Mucosa of descending colon (tissue), 3 donors: ENCODE data around the gene ATP6AP1. TPM values are rescaled to one million over a fixed set of nuclear protein-coding genes. Genes with fewer than 3 reads are reported as not detected.

Experiments
- ATAC-seq: fragments of 200-7000 bp; cut with Tn5 transposase; one replicate; pipeline ENCODE4 v1.9.1; 2020; ENCODE audit warnings: mild to moderate bottlenecking, moderate library complexity
- DNase-seq, 3 donors: peaks; one replicate each; pipeline ENCODE4 v3.0.0-alpha.2; 2020
- H3K36me3 ChIP-seq: fragments of 200-600 bp; one replicate; pipeline ENCODE4 v1.8.0; 2021; ENCODE audit warnings: low read depth, mild to moderate bottlenecking
- H3K4me1 ChIP-seq: fragments of 200-600 bp; one replicate; pipeline ENCODE4 v1.8.0; 2021; ENCODE audit warnings: low read depth, mild to moderate bottlenecking
- H3K4me3 ChIP-seq: fragments of 200-600 bp; one replicate; pipeline ENCODE4 v1.8.0; 2021; ENCODE audit warnings: mild to moderate bottlenecking
- H3K9me3 ChIP-seq: fragments of 200-600 bp; one replicate; pipeline ENCODE4 v1.8.0; 2021; ENCODE audit warnings: mild to moderate bottlenecking
- intact Hi-C, 2 donors: fragments of 100-400 bp; cut with DNase I in 1 of 2; cut with micrococcal nuclease in 1 of 2; formaldehyde crosslinking; loops; one replicate each; pipeline versions ENCODE4 v1.11.0 to v1.11.1; 2022; cut with DNase I, micrococcal nuclease
- total RNA-seq, 3 donors: library from RNA; stranded (reverse); fragmentation: NEBNext Ultra II Directional in 2 of 3; extraction: Animal tissue kit (Norgen Biotek cat#: 25700) in 2 of 3; gene quantifications; one replicate each; pipeline versions ENCODE4 v1.2.1 to v1.2.4, GENCODE V29; 2021 to 2023
- TF ChIP-seq, protein P1 (sequence below): fragments of 200-600 bp; IDR thresholded peaks from one replicate; pipeline ENCODE4 v1.8.0; 2022; ENCODE audit warnings: antibody characterized with exemption, mild to moderate bottlenecking
- donor health status: DM: no; HTN: no; CAD: no; lungs with moderate emphysema.
- donor health status: DM: no; HTN: no; CAD: no.
- donor health status: DM: no; HTN: yes; CAD: no.

The ATP6AP1 gene
- total RNA-seq, 3 donors from 2014 or later = 78.1 to 95.8 (median 95.2) TPM

DNA sequence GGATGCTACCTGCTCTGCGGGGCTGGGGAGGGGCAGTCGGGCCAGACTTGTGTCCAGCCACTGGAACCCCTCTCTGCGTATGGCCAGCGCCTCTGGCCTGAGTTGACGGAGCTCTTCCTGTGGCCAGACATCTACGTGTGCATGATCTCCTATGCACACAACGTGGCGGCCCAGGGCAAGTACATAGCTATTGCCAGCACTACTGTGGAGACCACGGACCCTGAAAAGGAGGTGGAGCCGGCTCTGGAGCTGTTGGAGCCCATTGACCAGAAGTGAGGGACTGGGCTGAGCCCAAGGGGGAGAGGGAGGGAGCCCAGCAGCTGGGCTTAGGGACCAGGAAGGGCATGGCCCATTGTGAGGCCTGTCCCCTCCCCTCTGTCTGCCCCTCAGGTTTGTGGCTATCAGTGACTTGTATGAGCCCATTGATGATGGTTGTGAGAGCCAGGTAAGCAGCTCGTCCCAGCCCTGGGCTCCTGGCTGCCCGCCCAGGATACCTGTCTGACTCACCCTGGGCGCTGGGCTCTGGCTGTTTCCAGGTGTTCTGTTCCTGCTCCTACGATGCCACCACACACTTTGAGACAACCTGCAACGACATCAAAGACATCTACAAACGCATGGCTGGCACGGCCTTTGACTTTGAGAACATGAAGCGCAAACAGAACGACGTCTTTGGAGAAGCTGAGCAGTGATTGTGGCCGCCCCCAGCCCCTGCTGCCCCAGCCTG is 13.7 kb downstream of the ATP6AP1 start:
- Histone ChIP-seq H3K4me1 (peaks cover 6% of the 10 kb centered on the region), H3K9me3 (no peaks in the 10 kb centered on the region), H3K36me3 (no peaks in the 10 kb centered on the region), H3K4me3 (no peak overlapping the region)
- no peak for DNase-seq
- ATAC-seq = no peak
- intact Hi-C loops = no loop called here
- TF ChIP-seq, protein P1, sequence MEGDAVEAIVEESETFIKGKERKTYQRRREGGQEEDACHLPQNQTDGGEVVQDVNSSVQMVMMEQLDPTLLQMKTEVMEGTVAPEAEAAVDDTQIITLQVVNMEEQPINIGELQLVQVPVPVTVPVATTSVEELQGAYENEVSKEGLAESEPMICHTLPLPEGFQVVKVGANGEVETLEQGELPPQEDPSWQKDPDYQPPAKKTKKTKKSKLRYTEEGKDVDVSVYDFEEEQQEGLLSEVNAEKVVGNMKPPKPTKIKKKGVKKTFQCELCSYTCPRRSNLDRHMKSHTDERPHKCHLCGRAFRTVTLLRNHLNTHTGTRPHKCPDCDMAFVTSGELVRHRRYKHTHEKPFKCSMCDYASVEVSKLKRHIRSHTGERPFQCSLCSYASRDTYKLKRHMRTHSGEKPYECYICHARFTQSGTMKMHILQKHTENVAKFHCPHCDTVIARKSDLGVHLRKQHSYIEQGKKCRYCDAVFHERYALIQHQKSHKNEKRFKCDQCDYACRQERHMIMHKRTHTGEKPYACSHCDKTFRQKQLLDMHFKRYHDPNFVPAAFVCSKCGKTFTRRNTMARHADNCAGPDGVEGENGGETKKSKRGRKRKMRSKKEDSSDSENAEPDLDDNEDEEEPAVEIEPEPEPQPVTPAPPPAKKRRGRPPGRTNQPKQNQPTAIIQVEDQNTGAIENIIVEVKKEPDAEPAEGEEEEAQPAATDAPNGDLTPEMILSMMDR = no peak

DNA sequence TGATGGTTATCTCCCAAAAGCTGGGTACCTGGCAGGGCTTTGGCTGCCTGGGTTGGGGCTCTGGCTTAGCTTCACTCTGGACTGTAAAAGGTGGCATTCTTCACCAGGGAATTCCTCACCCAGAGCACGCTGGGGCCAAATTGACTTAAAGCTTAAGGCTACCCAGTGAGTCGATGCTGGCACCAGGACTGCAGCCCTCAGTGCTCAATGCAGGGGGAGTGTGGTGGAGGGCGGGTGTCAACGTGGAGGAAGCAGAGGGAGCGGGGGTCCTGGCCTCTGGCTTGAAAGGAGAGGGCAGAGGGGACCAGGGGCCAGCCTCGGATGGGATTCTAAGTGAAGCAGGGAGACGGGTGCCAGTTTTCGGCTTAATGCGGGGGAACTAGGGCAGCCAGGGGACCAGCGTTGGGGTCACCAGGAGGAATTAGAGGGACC is 15.0 kb downstream of the ATP6AP1 start:
- intact Hi-C loops = no loop called here
- peaks cover 6% of the 10 kb centered on the region for H3K4me1 ChIP-seq
- ATAC-seq (no peak), DNase-seq (peak in 1 of 3 donors; percentile 12)
- TF ChIP-seq, protein P1 = no peak
- no peaks in the 10 kb centered on the region for H3K9me3 ChIP-seq
- H3K36me3 ChIP-seq = no peaks in the 10 kb centered on the region
- H3K4me3 ChIP-seq = no peak overlapping the region

DNA sequence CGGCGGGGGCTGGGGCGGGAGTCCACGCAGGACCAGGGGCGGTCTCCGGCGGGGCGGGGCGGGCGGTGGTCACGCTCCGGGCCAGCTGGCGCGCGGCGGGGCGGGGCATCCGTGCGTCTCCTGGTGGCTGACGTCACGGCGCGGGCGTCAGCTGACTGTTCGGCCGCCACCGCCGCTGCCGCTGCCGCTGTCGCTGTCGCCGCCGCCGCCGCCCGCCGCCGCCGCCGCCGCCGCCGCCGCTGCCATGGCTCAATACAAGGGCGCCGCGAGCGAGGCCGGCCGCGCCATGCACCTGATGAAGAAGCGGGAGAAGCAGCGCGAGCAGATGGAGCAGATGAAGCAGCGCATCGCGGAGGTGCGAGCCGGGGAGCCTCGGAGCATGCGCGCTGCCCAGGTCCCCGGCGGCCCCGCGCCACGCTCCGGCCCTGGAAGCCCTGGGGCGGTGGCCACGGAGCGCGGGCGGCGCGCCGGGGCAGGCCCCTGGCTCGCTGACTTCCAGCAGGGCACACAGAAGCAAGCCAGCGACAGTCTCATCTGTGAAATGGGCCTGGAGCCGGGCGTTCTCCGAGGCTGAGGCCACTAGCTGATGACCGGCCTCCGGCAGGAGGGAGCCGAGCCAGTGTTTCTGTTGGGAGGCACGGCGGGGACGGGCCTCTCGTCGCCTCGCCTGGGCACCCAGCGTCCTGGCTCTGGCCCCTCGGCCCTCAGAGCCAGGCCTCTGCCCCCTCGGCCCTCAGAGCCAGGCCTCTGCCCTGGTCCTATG is 15.7 kb downstream of the ATP6AP1 start, which contains the start of gene FAM50A:
Gene FAM50A, plus strand, starts transcription at position 150 of the 763 bp plus-strand sequence. Its CDS starts 95 bp downstream, at position 245.
- ATAC-seq (peak; percentile 88), DNase-seq (peak; percentile 85 to 88 (median 87))
- no peaks in the 10 kb centered on the region for H3K36me3 ChIP-seq
- intact Hi-C loops = no loop called here
- H3K4me1 ChIP-seq = peaks cover 6% of the 10 kb centered on the region
- H3K4me3 ChIP-seq = peak within 1 kb of the TSS; percentile 24
- TF ChIP-seq, protein P1 = no peak
- H3K9me3 ChIP-seq = no peaks in the 10 kb centered on the region

DNA sequence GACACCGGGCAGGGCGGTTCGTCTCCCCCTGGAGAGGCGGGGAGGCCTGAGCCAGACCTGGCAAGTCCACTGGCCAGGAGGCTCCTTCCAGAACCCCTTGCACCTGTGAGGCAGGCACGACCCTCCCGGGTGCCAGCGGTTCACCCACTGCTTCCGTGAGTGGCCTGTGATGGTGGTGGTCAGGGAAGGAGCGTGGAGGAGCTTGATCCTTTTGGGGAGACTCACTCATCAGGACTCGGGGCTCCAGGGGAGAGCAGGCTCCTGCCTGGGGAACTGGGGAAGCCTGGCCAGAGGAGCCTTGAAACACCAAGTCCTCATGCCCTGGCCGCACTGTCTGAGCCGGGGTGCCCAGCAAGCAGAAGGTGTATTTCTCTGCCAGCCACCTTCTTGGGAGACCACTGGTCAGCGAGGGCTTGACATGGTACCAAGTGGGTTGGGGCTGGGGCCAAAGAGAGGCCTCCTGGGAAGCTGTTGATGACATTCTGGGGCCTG is 16.3 kb downstream of the ATP6AP1 start:
- no peaks in the 10 kb centered on the region for H3K36me3 ChIP-seq
- peak; percentile 19 for ATAC-seq
- TF ChIP-seq, protein P1 = no peak

DNA sequence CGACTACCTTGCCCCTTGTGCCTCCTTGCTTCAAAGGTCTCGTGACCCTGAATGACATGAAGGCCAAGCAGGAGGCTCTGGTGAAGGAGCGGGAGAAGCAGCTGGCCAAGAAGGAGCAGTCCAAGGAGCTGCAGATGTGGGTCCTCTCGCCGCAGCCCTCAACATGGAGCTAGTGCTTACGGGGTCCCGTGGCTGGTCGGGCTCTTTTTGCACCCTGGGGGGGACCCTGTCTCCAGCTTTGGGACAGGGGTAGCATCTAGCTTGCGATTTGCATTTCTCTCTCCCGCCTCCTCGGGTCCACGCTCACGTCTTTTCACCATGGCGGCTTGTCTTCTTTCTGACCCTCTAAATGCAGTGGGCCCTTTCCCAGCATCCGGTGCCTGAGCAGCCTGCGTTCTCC is 17.3 kb downstream of the ATP6AP1 start:
- Histone ChIP-seq H3K36me3 (no peaks in the 10 kb centered on the region), H3K9me3 (no peaks in the 10 kb centered on the region), H3K4me1 (peaks cover 6% of the 10 kb centered on the region), H3K4me3 (no peak overlapping the region)
- TF ChIP-seq, protein P1 = no peak
- ATAC-seq = no peak
- intact Hi-C loops = no loop called here
- DNase-seq = no peak

More for the DNA sequence above, 16.3 kb downstream of the ATP6AP1 start:
- DNase-seq = no peak
- intact Hi-C loops = no loop called here
- H3K4me3 ChIP-seq = peak overlapping the region; percentile 24
- H3K4me1 ChIP-seq = peaks cover 6% of the 10 kb centered on the region
- H3K9me3 ChIP-seq = no peaks in the 10 kb centered on the region
